Hematopoietic multipotent progenitor cell (in vitro differentiated cells): Measurements from ENCODE around the gene MAPRE2. TPM values are rescaled to one million over a fixed set of nuclear protein-coding genes. Genes with fewer than 3 reads are reported as not detected.

Source experiments
- DNase-seq, 3 donors: peaks; one replicate each; pipeline ENCODE4 v3.0.0-alpha.2; 2011 to 2015; ENCODE audit warnings: low read depth in 2 of 3, low spot score in 2 of 3
- small RNA-seq: library from RNA; depleted of rRNA; stranded (forward); fragments of <200 nt; gene quantifications from one replicate; pipeline ENCODE3, GENCODE V24; 2012
- total RNA-seq: library from RNA; depleted of rRNA; stranded (reverse); fragments of >200 nt; gene quantifications from one replicate; pipeline ENCODE4 v1.2.3, GENCODE V29; 2012

Gene MAPRE2
- total RNA-seq, 1 donor, result 77.6 TPM

DNA sequence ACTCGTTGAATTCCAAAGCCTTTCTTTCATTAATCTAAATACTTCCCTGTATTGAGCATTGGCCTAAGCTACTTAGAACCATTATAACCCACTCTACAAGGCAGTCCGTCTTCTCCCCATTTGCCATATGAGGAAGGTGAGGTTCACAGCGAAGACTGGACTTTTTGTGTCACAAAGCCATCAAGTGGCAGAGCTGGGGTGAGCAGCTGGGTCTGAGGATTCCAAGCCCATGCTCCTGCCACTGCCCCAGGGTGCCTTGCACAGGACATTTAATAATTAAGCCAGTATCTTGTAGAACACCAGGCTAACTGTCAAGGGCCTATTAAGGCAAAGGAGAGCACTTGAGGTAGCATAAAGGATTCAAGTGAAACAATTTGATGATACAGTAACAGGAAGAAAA lies 130.8 kb downstream of the MAPRE2 start:
- no peak for DNase-seq

DNA sequence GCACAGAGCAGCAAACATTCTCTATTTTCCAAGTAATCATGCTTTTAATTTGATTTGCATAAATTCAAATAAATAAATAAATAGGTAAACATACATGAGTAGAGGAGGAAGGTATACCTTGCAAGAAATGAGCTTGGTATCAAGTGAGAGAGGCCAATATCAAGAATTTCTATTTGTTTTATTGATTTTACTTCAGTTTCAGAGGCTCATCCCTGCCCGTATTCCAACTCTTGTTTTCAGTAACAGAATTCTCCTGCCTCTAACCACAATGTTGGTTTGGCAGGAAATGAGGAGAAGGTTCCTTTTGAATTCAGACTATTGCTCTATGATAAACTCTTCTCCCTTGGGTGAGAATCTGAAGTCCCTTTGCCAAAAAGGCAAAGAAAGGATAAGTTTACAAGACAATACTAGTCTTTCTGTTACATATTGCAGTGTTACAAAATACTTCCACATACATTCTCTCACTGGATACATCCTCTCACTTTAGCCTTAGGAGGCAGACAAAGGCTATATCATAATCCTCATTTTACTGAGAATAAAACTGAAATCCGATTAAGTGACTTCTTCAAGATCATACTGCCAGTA lies 131.3 kb downstream of the MAPRE2 start:
- DNase-seq, result no peak

DNA sequence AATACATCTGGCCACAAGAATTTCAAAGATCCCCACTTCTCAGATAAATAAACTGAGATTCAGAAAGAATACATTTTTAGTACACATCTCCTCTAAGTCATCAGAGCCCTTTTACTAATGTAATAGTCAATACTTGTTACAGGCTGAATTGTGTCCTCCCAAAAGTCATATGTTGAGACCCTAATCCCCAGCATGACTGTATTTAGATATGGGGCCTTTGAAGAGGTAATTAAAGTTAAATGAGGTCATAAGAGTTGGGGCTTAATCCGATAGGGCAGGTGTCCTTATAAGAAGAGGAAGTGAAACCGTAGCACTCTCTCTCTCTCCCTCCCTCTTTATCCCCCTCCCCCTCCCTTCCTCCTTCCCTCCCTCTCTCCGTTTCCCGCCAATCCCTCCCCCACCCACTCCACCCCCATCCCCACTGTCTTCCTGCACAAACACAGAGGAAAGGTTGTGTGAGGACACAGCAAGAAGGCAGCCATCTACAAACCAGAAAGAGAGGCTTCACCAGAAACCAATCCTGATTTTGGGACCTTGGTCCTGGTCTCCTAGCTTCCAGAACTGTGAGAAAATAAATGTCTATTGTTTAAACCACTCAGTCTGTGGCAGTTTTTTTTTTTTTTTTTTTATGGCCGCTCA lies 133.0 kb downstream of the MAPRE2 start:
- DNase-seq, result peak in 2 of 3 donors; percentile 50 to 80

DNA sequence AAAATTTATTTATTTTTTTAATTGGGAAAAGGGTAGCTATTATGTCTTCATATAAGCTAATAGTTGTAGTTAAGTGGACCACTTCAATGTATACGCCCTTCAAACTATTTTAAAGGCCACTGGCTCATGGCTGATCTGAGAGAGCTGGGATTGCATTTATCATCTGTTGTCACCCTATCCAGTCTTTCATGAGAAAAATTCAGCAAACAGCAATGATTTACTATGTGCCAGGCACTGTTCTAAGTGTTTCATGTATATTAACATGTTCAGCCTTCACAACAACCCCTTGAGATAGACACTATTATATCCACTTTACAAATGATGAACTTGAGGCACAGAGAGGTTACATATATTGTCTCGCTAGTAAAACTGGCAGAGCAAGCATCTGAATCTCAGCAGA lies 133.5 kb downstream of the MAPRE2 start:
- DNase-seq, result no peak

DNA sequence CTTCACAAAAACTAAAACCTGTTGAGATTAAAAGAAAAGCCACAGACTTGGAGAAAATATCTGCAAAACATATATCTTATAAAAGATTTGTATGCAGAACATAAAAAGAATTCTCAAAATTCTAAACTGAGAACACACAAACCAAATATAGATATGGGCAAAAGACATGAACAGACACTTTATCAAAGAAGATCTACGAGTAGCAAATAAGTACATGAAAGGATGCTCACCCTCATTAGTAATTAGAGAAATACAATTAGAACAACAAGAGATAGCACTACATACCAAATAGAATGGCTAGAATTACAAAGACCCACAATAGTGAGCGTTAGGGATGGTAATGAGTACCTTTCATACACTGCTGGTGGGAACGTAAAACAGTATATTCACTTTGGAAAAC lies 135.7 kb downstream of the MAPRE2 start:
- DNase-seq, result no peak

DNA sequence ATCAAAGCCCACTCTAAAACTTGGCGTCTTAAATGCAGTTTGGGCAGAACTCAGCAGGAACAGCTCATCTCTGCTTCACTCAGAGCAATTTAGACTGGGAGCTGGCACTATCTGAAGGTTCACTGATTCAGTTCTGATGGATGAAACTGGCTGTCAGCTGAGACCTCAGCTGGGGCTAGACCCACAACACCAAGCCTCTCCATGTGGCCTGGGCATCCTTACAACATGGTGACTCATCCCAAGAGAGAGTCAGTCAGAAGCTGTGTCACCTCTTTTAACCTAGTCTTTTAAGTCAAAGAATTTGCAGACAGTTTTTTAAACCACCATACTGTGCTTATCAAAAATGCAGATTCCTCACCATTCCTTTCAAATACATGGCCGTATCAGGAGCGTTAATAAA lies 137.0 kb downstream of the MAPRE2 start:
- DNase-seq, result no peak

DNA sequence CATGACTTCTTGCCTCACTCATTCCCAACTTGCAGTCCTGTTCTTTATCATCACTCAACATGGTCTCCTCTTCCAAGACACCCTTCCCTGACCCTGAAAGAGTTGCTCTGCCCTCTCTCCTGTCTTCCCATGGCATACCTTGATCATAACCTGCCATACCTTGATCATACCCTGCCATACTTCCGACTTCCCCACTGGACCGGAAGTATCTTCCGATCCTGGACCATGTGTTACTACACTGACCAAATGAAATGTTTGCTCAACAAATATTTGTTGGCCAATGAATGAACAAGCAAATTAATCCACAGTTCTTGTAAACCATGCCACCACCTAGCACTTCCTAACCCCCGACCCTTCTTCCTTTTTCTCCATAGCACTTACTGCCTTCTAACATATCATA lies 138.7 kb downstream of the MAPRE2 start:
- DNase-seq, result no peak

DNA sequence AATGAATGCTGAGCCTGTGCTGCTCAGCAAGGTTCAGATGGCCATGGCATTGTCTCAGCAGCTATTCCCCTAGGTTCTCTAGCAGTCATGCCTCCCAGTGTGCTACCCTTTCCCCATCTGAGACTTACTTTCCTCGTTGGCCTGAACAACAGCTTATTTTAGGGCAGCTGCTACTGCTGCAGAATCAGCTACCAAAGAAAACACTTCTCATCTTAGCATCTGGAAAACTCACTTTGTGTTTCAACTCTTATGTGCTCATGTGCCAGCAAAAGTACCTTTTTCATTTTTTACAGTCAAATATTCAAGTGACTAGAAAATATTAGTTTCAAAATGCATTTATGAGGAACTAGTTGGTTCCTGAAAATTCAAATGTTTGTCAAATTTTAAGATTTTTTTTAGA lies 139.2 kb downstream of the MAPRE2 start:
- no peak for DNase-seq

DNA sequence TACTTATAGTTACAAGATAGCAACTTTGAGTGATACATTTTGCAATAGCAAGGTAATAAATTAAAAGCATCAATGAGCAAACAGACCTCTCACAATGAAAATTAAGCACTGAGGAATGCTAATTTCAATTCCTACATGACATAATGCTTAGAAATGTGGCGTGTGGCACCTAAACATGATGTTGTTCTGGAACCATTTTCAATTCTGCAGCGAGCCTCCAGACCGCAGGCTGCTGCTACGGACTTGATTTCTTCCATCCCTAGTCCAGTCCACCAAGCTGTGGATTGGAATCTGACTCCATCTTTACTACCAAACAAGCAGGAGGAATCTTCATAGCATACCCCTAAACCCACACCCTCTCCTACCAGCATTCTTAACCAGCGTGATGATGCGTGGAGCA lies 140.9 kb downstream of the MAPRE2 start:
- DNase-seq, result no peak

DNA sequence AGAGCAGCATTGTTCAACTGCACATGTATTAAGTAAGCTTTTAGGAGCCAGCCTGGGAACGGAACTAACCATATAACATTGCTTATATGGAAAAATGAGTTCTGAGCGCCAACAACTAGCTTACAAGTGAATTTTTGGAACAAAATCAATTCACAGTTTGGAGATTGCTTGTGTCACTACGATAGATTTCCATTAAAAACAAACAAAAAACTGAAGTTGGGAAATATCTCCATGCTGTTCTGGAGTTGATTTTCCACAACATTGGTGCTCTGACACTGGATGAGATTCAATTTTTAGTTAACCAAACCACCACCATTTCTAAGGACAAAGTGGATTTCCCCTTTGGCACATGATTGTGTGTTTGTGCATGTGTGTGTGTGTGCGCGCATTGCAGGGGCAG lies 142.7 kb downstream of the MAPRE2 start:
- no peak for DNase-seq

DNA sequence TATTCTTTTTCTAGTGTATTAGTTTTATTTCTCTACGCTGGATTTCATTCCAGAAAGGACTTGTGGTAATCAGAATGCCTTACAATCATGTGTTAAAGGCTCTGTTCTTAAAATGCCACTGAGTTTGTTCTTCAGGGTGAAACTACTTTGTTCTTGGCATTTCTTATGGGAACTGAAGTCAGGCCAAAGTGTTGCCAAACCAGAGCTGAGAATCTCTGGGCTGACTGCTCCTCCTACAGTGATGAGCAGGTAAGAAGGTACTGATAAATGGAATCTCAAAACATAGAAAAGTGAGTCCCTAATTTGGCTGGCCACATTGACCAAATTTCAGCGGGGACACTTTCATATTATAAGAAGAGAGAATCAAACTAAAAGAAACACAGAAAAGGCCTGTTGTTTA lies 144.6 kb downstream of the MAPRE2 start:
- no peak for DNase-seq

DNA sequence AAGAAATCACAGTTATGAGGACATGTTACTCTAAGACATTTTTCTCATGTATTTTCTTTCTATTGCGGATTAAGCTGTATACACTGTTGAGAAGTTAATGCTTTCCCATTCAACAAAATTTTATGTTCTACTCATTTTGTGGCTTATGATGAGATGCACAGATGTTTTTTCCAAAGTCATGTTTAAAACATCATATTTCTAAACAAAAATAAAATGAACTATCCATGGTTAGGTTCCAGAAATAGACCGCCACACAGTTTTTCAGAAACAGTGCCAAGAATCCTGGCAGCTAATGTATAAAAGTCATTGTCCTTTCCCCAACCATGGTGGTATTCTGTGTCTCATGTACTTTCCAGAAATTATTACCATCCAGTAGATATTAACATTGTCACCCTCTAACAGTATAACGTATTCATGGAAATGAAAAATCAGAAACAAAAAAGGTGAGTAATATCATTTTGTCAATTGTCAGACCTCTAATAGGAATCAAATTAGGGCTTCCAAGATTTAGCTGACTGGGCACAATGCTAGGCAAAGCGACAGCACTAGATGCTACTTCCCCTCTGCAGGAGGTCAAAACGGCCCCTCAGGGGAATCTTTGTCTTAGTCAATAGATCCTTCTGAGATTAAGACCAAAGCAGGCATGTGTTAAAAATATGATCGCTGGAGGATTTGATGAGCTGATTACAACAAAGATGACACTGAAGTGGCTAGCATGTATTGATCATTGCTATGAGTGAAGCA lies 145.2 kb downstream of the MAPRE2 start:
- DNase-seq, result no peak

DNA sequence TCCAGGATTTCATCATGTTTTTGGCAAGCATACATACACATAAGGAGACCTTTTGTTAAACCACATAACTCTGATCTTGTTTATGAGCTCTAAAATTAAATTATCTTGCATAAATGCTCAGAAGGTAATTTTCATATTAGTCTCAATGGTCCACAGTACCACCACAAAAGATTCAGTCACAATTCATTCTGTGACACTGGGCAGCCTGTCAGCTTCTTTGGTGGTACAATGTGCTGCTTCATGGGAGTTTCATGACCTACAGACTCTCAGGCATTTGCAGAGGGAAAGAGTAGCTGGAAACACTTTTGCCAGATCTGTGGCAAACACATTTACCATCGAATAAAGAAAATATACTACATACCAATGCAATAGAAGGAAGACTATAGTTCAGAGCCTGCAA lies 148.3 kb downstream of the MAPRE2 start:
- DNase-seq, result no peak

DNA sequence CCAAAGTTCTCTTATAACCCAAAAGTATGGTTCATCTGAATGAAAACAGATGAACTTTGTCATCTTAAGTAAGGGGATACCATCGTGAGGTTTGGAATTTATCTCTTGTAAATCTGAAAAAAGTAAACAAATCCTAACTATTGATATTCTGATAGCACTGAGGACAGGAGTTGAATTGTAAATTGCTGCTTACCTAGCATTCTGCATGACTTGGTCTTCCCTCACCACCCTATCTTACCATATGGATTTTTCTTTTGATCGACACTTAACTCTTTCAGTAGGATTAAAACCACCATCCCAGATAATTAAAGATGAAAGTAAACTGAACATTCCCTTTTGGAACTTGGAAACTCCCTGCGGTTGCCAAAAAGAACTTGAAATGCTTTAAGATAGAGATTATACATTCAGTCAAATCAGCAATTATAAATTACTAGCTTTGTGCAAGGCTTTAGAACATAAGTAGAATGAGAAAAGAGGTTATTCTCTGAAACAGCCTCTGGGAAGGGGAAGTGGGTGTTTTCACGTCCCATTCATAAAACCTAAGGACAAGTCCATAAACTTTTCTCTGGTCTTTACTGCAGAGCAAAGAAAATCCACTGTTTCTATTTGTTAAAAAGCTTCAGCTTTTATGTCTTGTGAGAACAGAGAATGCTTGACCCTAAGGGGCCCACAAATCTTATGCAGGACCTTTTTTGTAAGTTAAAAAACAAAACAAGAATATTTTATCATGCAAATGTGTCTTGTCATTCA lies 149.9 kb downstream of the MAPRE2 start:
- DNase-seq, result no peak

DNA sequence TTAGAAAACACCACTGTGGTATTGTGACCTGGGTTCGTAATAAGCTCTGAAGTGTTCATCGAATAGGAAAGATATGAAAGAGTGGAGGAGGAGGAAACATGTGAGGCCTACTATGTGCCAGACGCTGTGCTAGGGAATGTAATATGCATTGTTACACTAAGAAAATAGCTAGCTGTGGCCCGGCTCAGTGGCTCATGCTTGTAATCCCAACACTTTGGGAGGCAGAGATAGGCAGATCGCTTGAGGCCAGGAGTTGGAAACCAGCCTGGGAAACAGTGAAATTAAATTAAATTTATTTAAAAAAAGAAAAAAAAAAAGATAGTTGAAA lies 150.4 kb downstream of the MAPRE2 start:
- no peak for DNase-seq

DNA sequence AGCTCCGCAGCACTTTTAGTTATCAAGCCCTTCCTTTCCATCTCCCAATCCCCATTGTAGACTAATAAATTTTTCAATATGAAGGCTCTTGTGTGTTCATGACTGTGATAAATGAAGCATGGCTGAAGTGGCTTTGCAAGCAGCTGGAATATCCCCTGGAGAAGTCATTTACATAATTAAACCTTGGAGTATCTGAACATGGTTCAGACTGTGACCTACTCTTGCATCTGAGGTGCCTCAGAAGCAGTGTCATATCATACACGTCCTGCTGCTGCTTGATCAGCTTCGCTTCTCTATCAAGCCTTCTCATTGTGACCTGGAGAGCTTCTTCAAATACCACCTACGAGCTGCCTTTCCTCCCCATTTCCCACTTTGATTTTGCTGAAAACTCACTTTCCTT lies 151.2 kb downstream of the MAPRE2 start:
- no peak for DNase-seq

Small RNAs within 50 kb of the gene (small RNA-seq; reads per million reads assigned to genes)
- gene AC015967.2, result not detected

Other genes starting within 250 kb of the MAPRE2 start
- 9.2 TPM for gene ZNF397, start 199.6 kb downstream of the MAPRE2 start, total RNA-seq
- gene ZSCAN30, start 248.8 kb downstream of the MAPRE2 start, total RNA-seq, result 14.8 TPM